NCI-H2196 (cell line): Measurements from ENCODE around the gene GALNT2.

ENCODE experiments used
- DNase-seq: peaks from one replicate; lab custom pipeline; 2025; ENCODE audit not compliant: unreplicated experiment; lab: John Stamatoyannopoulos, UW

Gene GALNT2

GRCh38 chr1:230110971-230111370 lies 43.9 kb downstream of the GALNT2 start:
- DNase-seq = no peak

DNA sequence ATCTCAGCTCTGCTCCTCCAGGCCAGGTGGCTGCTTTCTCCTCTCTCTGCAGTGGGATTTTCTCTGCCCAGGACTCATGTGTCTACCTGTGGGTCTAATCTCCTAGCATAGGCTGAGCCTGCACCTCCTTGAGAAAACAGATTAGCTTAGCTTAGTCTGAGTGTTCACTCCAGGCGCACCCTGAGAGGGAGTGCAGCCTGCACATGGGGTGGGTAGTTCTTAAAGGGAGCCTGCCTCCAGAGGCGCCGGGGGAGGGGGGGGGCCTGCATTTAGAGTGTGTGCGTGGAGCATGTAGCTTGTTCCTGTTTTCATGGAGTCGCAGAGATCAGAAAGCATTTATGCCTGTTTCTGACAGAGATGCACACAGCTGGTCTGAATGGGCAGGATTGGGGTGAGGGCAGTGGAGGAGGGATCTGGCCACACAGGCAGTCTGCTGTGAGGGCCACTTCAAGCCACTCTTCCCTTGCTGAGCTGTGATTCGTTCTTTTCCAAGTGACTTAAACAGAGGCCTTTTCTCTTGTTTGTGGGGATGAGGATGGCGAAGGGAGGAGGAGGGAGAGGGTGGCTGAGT lies 45.2 kb downstream of the GALNT2 start:
- peak; percentile 24 for DNase-seq

DNA sequence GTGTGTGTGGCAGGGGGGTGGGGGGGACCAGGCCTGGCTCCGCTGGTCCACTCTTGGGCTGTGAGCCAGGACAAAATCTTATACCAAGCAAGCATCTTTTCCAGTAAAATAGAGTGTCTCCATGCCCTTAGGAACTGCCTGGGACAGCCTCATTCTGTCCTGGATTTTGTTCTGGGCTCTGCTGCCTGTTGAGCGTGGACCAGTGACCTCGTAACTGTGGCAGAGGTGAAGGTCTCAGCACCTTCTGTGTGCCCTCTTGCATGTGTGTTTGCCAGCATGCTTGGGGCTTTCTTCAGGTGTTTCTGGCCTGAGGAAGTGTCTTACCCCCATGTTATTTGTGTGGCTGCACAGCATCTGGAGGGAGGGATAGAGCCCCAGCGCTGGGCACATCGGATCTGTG lies 45.7 kb downstream of the GALNT2 start:
- no peak for DNase-seq

DNA sequence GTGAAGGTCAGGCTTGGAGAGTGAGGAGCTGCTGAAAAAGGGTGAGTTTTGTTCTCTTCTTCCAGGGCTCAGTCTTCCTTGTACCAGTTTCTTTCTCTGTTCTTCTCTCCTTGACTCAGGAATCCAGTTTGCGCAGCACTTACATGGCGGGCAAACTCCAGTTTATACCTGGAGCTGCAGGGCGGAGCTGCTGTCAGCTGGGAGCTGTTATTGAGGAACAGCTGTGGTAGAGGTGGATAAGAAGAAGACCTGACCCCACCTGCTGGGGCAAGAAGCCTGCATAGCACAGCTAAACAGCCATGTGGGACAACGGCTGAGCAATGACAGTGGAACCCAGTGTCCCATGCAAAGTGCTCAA lies 46.2 kb downstream of the GALNT2 start:
- DNase-seq = no peak

- no peak for DNase-seq
Observed at GRCh38 chr1:230113593-230114236, 46.7 kb downstream of the GALNT2 start.

DNA sequence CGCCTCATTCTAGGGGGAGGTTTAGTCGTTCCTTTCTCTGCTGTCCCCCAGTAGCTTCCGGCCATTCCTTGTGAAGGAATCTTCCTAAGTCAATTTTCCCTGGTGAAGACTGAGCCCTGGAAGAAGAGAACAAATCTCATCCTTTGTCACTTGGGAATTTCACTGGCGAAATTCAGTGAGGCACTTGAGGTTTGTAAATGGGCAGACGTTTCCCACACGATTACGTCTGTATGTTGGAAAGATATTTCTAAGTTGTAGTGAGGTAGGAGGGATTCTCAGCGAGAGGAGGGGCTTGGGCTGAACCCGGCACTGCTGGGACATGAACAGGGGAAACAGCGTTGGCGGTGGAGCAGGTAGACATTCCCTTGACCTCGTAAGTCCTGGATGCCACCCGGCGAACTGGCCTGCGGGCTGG lies 47.2 kb downstream of the GALNT2 start:
- no peak for DNase-seq

- DNase-seq = no peak
Observed at GRCh38 chr1:230117694-230118093, 50.7 kb downstream of the GALNT2 start.

DNA sequence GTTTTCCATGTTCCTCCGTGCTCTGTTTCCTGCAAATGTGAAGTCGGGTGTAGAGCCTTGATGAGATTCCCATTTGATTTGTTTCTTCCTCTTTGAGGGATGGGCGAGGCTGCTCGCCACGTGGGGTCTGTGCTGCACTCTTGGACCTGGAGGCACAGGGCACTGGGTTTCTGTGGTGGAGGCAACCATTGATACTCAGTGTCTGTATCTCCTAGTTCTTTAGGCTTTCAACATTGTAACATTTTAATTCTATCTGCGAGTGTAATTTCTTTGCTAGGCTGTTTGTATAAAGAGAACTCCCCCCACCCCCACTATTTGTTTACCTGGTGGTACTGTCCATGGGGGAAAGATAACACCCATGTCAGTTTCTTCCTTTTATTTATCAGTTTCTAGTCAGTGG lies 52.3 kb downstream of the GALNT2 start:
- DNase-seq = no peak

DNA sequence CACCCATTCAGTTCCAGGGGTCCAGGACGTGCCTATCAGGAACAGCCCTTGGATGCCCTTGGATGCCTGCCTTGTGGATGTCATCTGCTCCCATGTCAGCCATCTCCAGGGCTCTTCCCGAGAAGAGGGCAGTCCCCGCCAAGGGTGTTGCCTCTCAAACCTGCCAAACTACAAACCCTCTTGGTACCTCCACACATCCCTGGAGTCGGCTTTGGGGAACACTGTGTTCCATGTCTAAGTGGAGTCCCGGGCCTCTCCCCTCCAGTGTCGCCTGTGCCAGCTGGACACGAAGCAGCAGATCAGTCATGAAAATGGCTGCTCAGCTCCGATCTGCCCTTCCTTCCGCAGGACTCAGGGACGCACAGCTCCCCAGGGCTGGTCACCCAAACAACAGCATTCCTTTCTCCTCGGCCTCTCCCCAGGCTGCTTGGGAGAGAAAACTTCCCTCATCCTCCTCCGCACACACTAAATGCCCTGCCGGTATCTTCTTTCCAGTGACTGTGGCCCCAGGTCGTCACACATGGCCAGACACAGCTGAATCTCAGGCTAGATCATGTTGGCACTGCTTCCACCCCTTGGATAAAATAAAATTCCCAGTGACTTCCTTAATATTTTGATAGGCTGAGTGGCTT lies 53.4 kb downstream of the GALNT2 start:
- no peak for DNase-seq

DNA sequence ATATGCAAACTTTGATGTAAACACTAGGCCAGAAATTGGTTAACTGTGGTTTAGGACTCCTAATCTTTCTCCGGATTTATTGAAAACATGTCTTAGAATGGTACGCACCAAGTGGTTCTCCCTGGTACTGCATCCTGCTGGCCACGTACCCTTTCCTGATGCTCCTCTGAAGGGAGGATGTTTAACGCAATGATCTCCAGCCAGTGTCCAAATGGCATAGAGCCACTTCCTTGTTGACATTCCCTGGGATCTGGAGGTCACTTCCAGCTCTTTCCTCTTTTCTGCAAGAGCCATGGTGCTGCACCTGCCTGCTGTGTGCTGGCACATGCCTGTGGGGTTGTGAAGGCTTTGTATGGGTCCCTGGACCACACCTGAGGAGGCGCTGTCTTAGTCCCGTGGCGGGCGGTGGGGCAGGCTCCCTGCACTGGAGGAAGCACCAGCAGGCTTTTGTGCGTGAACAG lies 53.9 kb downstream of the GALNT2 start:
- DNase-seq = peak; percentile 36

DNA sequence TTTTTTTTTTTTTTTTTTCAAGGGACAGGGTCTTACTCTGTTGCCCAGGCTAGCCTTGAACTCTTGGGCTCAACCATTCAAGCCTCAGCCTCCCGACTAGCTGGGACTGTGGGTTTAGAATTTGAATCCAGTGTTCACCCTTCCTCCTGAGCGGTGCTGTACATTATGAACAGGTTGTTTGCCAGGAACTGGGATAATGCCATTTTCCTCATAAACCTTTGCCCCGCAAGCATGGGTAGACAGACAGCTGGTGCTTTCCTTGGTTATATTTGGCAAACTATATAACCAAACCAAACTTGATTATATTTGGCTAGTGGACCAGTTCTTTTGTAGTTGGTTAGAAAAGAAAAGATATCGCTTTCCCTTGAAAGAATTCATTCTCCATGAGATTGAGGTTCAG lies 54.9 kb downstream of the GALNT2 start:
- DNase-seq = no peak

DNA sequence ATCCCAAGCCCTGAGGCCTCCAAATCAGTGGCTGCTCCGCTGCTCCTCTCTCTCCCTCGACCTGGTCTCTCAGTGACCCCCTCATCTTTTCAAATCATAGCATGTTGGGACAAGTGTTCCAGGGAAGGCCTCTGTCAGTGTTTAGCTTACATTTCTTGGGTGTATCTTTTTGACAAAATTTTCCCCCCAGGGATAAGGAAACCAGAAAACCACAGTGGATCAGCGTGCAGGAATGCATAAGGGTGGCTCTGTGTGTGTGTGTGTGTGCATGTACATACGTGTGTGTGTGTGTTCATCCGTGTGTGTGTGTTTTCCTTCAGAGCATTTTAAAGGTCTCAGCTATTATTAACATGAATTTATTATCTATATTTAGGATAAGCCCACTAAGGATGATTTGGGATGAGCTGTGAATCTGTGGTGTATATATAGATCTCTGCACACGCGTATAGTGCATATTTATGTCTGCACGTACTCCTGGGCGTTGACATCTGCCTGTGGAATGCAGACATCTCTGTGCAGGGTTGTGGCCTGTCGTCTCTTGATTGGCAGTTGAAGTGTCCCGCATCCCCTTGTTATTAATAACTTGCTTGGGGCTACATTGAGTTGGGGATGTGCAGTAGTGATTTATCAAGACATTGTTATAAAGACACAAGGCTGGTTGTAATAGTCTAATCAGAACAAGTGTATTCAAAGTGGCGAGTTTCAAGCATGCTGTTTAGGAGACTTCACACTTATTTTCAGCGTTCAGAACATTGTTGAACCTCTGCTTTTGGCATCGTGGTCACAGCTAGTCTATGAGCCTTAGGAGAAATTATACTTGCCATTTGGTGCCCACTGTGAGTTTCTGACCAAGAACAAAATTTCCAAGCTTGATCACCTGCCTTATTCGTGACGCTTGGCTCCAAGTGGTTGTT lies 55.6 kb downstream of the GALNT2 start:
- no peak for DNase-seq

GRCh38 chr1:230123280-230124185 lies 56.5 kb downstream of the GALNT2 start:
- DNase-seq = no peak

DNA sequence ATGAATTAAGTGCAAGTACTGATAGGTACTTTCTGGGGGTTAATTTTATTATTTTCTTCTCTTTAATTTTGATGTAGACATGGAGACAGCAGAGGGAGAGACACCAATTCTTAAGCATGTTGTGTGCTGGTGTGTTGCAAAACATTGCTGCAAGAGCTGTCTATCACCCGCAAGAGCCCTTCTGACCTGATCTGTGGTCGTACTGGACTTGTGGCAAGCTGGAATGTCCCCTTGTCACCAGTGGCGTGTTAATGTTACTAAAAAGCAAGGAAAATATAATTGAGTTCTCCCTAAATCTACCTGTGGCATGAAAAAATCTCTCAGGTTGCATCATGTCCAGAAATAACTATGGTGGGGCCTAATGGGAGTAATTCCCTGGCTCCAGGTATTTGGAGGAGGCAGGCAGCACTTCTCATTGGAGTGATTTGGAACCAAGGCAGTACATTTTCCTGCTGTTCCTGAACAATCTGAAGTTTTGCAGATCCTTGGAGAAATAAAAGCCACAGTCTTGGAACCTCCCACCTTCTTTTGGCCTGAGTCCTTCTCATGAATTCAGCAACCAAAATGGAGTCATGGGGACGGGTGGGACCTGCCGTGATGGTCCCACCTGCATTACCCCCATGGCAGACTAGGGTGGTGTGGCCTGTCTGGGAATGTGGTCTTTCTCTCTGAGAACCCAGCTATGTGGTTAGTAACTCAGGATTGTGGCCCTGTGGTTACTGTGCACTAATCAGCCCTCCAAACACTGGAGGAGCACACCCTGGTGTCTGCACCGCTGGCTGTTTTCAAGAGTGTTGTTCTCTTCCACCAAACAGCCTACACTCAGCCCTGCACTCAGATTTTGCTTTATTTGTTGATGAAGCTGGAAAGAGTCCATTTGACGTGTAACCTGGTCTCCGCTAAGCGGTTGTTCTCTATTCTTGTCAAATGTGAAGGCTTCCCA lies 57.4 kb downstream of the GALNT2 start:
- DNase-seq = no peak

DNA sequence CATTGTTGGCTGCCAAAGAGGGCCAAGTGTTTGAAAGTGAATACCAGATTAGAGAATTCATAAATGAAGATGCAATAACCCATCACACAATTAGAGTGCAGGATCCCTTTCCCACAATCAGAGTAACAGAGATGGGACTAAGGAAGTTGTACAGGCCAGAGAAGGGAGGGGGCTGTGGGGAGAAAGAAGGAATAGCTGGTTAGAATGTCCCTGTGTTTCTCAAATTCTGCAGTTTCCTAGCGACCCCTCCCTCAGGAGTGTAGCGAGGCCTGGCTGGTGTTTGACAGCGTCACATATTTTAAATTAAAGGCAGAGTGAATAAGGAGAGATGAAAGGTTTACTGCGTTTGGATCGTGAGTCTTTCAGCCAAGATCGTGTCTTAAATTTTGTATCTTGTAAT lies 58.1 kb downstream of the GALNT2 start:
- no peak for DNase-seq

GRCh38 chr1:230125640-230126528 lies 58.8 kb downstream of the GALNT2 start:
- DNase-seq = no peak

DNA sequence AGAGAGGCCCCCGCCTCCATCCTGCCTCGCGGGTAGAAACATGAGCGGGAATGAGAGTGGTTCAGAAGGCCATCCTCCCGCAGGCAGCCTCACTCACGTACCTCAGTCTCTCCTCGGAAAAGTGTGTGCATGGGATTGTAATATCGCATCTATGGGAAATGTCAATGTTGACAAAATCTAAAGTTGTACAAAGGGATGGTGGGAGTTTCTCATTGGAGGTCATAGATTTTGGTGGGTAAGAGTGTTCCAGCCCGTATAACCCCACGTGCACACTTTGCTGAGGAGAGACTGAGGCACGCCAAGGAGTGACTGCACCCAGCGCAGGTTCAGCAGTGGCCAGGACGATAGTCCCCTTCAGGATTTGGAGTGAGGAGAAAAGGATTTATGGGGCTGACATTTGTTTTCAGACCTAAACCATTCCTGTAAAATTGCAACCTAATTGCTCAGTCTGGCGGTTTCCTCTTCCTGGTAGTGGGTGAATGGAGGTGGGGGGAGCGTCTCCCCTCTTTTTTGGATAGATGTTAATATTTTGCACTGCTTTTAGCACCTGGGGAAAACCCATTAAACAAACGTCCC lies 59.6 kb downstream of the GALNT2 start:
- no peak for DNase-seq
